Measurements from ENCODE around the gene PARD3.
"Not testable (repeated sequence)": the region's sequence is repeated elsewhere in the genome, so short reads cannot be mapped to it uniquely, and the experiment has no call there.

The PARD3 gene

GRCh38 chr10:34372509-34372908, 442.6 kb downstream of the PARD3 start:
- in situ Hi-C loops (cut with MboI; ENCODE audit: low sequenced_read_pairs) = no loop called here

GRCh38 chr10:34370126-34370525, 445.0 kb downstream of the PARD3 start:
- in situ Hi-C loops (cut with MboI; ENCODE audit: low sequenced_read_pairs) = no loop called here

DNA sequence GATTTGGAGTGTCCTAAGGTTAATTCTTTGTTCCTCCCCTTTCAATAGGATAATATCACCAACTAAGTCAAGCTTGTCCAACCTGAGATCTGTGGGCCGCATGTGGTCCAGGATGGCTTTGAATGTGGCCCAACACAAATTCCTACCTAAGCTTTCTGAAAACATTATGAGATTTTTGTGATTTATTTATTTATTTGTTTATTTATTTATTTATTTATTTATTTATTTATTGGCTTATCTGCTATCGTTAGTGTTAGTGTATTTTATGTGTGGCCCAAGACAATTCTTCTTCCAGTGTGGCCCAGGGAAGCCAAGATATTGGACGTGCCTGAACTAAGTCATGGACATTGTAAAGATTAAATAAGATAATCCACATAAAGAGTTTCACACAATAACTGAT, 446.0 kb downstream of the PARD3 start:
- in situ Hi-C loops (cut with MboI; ENCODE audit: low sequenced_read_pairs) = no loop called here

DNA sequence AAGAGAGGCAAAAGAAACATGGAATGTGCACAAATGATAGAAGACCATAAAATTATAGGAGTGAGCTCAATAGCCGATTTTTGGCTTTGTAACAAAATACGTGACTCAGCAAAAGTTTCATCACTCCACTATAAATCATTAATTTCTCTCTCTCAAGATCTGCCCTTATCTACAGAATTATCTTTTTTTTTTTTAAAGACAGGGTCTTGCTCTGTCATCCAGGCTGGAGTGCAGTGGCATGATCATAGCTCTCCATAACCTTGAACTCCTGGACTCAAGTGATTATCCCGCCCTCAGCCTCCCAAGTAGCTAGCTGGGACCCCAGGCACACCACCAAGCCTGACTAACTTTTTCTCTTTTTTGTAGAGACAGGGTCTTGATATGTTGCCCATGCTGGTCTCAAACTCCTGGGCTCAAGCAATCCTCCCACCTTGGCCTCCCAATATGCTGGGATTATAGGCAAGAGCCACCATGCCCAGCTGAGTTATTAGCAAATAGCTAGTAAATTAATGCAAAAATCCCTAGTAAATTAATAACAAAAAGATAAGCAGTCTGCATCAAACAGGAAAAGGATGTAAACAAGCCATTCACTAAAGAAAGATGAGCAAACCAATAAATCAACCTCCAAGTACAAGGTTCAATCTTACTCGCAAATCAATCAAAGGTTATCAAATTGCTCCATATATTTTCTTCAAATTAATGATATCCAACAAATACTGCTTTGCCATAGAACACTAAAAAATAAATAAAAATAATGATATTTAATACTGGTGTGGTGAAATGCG, 450.7 kb downstream of the PARD3 start:
- in situ Hi-C loops (cut with MboI; ENCODE audit: low sequenced_read_pairs) = no loop called here

DNA sequence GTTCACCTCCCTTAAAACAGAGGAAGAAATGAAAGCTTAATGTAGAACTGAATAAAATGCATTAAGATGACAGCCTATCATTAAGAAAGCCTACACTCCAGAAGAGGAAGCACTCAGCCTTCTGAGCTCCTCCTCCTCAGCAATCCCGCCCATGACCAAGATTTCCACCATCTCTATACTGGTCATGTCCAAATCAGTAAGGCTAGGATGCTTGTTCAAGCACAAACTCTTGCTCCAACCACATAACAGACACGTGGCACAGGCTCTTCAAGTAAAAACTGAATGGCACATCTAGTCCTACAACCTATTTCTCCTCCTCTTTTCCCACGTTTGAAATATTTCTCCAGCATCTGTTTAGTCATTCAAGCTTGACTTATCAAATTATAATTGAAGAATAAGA, 454.1 kb downstream of the PARD3 start:
- in situ Hi-C loops (cut with MboI; ENCODE audit: low sequenced_read_pairs) = no loop called here

DNA sequence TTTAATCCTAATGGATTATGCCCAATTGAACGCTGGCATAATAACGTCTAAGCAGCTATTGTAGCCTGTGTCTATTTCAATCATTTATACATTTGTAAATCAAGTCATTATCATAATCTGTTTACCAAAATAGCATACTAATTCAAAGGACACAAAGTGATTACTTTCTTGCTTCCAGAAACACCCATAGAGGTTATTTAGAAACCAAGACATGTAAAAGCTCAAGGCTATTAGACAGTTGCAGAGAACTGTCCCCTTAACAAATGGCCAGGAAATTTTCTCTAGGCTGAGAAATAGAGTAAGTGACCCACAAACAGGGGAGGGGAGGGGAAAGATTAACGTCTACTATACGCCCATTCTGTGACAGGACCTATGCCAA, 455.7 kb downstream of the PARD3 start:
- in situ Hi-C loops (cut with MboI; ENCODE audit: low sequenced_read_pairs) = no loop called here

- in situ Hi-C loops (cut with MboI; ENCODE audit: low sequenced_read_pairs) = no loop called here
Observed at GRCh38 chr10:34358729-34359434, 456.2 kb downstream of the PARD3 start.

DNA sequence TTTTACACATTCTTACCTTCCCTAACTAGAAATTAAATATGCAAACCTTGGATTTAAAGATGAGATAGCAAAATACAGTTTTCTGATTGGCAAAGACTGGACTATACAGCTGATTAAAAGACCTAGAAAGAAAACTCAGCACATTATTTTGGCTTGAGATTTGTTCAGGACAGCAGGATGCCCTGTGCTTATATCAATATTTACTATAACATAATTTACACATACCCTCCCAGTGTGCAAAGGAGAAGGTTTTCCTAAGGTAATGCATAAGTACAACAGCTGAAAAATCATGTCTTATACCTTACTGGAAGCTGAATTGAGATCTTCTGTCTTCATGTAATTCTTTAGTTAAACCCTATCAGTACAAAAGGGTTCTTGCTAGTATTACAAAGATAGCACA, 458.6 kb downstream of the PARD3 start:
- in situ Hi-C loops (cut with MboI; ENCODE audit: low sequenced_read_pairs) = no loop called here

- in situ Hi-C loops (cut with MboI; ENCODE audit: low sequenced_read_pairs) = not testable (repeated sequence)
Observed at GRCh38 chr10:34353530-34353929, 461.6 kb downstream of the PARD3 start.

DNA sequence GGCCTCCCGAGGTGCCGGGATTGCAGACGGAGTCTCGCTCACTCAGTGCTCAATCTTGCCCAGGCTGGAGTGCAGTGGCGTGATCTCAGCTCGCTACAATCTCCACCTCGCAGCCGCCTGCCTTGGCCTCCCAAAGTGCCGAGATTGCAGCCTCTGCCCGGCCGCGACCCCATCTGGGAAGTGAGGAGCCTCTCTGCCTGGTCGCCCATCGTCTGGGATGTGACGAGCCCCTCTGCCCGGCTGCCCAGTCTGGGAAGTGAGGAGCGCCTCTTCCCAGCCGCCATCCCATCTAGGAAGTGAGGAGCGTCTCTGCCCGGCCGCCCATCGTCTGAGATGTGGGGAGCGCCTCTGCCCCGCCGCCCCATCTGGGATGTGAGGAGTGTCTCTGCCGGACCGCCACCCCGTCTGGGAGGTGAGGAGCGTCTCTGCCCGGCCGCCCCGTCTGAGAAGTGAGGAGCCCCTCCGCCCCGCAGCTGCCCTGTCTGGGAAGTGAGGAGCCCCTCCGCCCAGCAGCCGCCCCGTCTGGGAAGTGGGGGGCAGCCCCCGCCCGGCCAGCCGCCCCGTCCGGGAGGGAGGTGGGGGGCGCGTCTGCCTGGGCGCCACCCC, 462.4 kb downstream of the PARD3 start:
- in situ Hi-C loops (cut with MboI; ENCODE audit: low sequenced_read_pairs) = not testable (repeated sequence)

DNA sequence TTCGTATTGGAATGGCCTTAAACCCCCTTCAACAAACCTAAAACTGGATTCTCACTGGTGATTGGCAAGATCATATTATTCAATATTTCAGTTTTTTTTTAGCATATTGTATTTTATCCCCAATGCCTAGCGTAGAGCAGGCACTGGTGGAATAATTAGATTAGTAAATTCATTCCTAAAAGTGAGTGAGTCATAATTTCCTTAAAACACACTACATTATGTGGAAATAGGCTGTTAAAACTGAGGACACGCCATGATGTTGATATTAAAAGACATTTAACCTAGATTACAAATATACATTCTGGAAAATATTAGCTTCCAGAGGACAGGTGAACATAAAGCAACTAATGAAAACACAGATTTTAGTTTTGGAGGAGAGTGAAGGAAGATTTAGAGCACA, 463.9 kb downstream of the PARD3 start:
- in situ Hi-C loops (cut with MboI; ENCODE audit: low sequenced_read_pairs) = no loop called here

- in situ Hi-C loops (cut with MboI; ENCODE audit: low sequenced_read_pairs) = no loop called here
Observed at GRCh38 chr10:34348917-34349485, 466.1 kb downstream of the PARD3 start.

- in situ Hi-C loops (cut with MboI; ENCODE audit: low sequenced_read_pairs) = no loop called here
Observed at GRCh38 chr10:34348021-34348420, 467.1 kb downstream of the PARD3 start.

DNA sequence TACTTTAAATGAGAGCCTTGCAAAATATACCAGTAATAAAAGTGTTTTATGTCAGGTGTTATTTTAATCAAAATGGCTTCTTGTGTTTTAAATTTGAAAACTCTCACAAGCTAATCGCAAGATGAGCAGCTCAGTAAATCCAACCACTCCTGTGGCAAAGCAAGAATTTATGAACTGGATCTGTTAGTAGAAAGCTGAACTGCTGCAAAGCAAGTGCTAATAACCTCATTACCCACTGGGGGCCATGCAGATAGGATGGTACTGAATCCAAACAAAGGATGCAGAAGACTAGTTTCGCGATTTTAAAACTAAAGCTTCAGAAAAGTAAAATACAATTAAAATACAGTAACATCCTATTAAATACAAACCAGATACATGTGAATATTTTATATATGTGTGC, 468.0 kb downstream of the PARD3 start:
- in situ Hi-C loops (cut with MboI; ENCODE audit: low sequenced_read_pairs) = no loop called here

DNA sequence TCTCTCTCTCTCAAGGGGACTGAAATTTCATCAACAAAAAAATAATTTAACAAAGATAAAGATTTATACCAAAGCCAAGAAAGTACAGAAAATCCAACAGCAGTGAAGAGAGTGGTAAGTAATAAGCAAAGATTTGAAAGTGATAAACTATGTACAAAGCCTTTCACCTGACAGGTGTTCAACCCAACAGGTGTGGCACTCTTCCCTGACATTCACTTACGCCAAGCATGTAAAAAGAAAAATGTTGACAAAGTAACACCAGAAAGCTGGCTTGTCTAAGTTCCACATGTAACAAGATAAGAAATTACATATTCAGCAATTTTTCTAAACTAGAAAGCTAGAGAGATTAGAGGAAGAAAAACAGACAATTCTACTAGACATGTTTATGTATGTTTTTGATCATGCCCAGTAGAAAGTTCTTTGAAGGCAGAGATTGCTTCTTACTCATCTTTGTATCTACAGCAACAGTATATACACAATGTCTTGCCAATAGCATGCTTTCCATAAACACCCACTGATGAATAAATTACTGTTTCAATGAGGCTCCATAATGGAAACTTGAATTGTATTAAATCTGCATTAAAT, 468.5 kb downstream of the PARD3 start:
- in situ Hi-C loops (cut with MboI; ENCODE audit: low sequenced_read_pairs) = no loop called here

GRCh38 chr10:34345383-34345782, 469.7 kb downstream of the PARD3 start:
- in situ Hi-C loops (cut with MboI; ENCODE audit: low sequenced_read_pairs) = no loop called here

DNA sequence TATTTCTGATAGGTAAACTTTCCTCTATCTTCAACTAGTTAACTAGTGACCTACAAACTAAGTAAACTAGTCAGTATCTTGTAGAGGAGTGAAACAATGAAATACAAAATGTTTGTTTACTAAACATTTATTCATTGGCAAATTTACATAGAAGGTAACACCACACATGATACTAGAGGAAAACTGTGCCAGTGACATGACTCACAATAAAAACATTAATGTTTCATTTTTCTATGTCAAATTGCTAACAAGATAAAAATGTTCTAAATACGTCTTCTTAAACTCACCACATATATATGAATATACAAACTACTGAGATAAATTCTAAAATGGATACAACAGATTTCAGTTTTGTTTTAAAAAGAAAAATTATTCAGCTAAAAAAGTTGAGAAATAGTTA, 471.3 kb downstream of the PARD3 start:
- in situ Hi-C loops (cut with MboI; ENCODE audit: low sequenced_read_pairs) = no loop called here

GRCh38 chr10:34341473-34341872, 473.6 kb downstream of the PARD3 start:
- in situ Hi-C loops (cut with MboI; ENCODE audit: low sequenced_read_pairs) = no loop called here

DNA sequence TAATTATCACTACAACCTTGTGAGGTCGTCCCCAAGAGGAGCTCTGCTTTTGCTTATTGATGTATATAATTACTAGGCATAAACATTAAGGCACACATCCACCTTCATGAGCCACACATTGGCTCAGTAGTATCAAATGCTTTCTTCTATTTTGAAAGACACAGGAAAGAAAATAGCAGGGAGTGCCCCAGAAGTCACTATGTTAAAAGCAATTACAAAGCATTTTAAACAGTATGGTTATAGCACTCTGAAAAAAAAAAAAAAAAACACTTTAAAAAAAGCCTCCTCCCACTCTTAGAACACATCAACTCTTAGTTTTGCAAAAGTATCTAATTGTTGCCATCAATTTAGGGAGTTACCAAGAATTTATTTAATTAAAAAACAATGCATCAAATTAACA, 474.2 kb downstream of the PARD3 start:
- in situ Hi-C loops (cut with MboI; ENCODE audit: low sequenced_read_pairs) = no loop called here

DNA sequence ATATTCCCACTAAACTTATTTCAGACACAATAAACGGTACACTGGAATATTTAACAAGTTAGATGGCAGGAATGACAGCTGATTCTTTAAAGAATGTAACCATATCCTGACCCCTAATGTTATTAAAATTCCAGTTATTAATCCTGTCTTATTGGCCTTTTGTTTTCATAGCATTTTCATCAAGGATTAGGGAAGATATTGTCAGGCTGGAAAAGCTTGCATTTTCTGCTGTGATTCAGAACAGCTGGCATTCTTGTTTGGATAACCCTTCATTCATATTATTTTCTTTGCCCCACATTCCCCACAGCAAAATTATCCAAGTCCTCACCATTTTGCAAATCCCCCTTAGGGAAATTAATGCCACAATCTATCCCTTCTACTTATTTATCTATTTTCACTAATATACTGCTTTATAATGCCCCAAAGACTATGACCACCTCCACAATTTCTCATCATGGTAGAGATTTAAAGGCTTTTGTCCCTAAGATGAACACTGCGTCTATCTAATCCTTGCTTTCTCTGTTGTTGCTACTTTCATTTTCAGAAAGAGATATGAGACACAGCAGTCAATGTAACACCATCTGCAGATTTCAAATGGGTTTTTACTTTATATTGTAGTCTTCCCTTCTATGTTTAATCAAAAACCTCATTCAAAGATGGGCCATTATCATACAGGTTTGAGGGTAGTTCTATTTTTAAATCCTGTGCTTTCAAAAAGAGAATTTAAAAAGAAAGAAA, 475.1 kb downstream of the PARD3 start:
- in situ Hi-C loops (cut with MboI; ENCODE audit: low sequenced_read_pairs) = no loop called here

DNA sequence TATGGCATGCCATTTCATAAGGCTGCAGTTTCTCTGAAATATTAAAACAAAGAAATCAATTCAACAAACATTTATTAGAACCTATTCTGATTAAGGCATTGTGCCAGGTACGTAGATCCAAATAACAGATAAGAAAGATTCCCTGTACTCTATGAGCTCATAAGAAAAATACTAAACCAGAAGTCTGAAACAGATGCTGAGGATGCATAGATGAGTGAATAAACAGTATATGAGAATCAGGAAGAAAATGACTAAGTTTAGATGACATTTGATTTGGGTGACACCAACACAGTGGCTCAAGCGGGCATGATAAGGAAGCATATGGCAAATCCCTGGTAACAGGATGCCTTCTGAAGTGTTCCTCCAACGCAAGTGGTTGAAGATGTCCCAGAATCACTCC, 477.2 kb downstream of the PARD3 start:
- in situ Hi-C loops (cut with MboI; ENCODE audit: low sequenced_read_pairs) = no loop called here
